ENCODE data around the gene EMILIN3. TPM values are rescaled to one million over a fixed set of nuclear protein-coding genes. Genes with fewer than 3 reads are reported as not detected.

EMILIN3 gene
- total RNA-seq, 4 donors from 2014 or later, result not detected

GRCh38 chr20:41377275-41377674 lies 10.7 kb upstream of the EMILIN3 start:
- TF ChIP-seq CTCF (IDR thresholded peaks at IDR 0.05; ENCODE audit: low read depth), result no peak

GRCh38 chr20:41376349-41376748 lies 9.7 kb upstream of the EMILIN3 start:
- TF ChIP-seq CTCF (IDR thresholded peaks at IDR 0.05; ENCODE audit: low read depth), result no peak

DNA sequence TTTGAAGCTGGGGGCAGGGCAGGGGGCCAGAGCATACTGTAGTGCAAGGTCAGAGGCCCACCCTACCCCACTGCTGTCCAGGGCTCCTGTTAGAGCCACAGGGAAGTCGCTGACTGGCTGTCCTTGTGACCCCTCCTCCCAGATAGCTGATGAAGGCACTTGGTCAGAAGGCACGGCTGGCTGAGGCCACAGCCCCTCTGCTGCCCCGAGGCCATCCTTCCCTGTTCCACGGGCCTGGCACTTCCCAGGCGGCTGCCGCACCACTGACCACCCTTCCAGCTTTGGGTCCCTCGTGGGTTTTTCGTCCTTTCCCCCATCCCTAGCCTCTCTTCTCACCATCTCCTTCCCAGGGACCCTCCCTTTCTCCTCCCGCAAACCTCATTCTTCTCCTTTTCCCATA lies 9.2 kb upstream of the EMILIN3 start:
- no peak for TF ChIP-seq CTCF (IDR thresholded peaks at IDR 0.05; ENCODE audit: low read depth)

DNA sequence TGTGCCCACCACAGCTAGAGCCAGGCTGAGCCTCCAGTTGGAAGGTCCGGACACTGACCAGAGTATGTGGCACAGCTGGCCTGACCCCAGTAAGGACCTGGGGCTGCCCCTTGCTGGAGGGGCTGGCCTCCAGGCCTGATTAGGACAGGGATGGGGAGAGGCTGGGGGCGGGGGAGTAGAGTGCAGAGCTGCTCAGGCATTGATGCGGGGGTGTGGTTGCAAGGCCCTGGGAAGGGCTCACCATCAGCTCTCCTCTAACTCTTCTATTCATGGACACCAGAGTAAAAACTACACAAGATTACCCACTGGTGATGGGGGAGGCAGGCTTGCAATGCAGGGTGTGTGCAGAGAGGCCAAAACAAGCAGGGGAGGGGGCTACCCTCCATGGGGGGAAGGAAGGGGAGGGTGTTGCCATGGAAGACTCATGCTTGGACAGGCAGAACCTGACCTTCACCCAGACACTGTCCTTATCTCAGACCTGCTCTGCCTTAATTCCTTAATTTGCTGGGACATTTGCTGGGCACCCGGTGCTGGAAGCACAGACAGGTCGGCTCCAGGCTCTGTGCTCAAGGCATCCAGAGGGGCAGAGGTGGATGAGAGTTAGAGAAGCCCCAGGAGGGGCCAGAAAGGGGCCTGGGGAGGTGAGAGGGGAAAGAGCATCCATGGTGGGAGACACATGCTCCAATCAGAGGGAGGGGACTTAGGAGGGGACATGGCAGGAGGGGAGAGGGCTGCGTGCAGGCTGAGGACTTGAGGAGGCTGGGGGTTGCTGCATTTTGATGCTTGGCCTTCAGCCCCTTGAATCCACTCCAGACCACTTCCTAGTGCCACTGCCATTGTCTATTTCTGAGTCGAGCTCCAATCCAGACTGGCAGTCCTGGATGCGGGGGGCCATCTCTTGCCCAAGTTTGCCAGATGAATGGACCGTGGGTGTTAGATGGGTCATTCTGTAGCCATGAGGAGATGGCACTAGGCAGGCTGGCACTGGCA lies 7.6 kb upstream of the EMILIN3 start:
- no peak for TF ChIP-seq CTCF (IDR thresholded peaks at IDR 0.05; ENCODE audit: low read depth)

DNA sequence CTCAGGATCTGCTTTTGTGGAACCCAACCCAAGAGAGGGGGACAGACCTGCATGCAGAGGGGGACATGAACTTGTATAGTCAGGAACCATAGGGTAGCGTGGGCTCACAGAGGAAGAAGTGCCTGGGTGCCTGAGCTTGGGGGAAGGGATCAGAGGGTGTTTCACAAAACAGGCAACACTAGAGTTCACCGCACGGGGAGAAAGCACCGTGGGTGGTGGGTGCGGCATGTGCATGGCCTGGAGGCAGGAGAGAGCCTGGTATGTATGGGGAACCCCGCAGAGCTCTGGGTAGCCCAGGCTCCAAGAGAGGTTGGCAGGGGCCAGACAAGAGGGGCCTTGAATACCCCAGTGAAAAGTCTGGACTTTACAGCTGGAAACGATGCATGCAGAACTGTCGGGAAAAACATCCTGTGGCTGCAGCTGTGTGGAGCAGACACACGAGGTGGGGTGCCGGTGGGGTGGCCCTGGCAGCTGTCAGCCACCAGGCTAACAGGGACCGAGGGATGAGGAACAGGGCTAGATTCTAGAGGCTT lies 6.7 kb upstream of the EMILIN3 start:
- TF ChIP-seq CTCF (IDR thresholded peaks at IDR 0.05; ENCODE audit: low read depth), result no peak

- TF ChIP-seq CTCF (IDR thresholded peaks at IDR 0.05; ENCODE audit: low read depth), result no peak
Measured at GRCh38 chr20:41371371-41371770, 4.8 kb upstream of the EMILIN3 start.

DNA sequence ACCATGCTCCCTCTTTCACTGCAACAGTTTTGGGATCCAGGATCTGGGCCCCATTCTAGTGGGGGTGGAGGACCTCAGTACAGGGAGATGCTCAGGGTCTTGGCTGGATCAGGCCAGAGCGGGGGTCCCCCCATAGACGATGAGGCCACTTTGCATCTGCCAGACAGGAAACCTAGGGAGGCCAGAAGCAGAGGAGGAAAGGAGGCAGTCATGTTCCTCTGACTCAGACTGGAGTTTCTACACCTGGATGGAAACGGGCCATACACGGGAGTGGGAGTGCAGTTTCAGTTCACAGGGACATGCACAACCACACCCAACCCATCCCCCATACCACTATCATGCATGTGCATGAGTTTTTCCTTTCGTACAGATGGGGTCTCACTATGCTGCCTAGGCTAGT lies 3.6 kb upstream of the EMILIN3 start:
- TF ChIP-seq CTCF (IDR thresholded peaks at IDR 0.05; ENCODE audit: low read depth), result no peak

Measured in subcutaneous adipose tissue (tissue), 4 donors.